Esophagus squamous epithelium (tissue), 5 donors: ENCODE measurements around the gene NOS1. TPM values are rescaled to one million over a fixed set of nuclear protein-coding genes. Genes with fewer than 3 reads are reported as not detected.

Source experiments
- DNase-seq: peaks from one replicate; lab custom pipeline; 2025; lab: John Stamatoyannopoulos, UW
- H3K27ac ChIP-seq, 4 donors: fragments of 200-600 bp; sonication (generic); one replicate each; pipeline ENCODE4 v1.5.1; 2016 to 2019; ENCODE audit warnings: mild to moderate bottlenecking in 1 of 4
- H3K27me3 ChIP-seq, 4 donors: fragments of 200-600 bp; sonication (generic); 1 replicate in 3 of 4; 2 replicates in 1 of 4; pipeline versions ENCODE4 v1.5.1 to v1.6.0; 2017 to 2021; ENCODE audit warnings: antibody characterized with exemption in 1 of 4
- H3K36me3 ChIP-seq, 3 donors: fragments of 200-600 bp; sonication (generic); one replicate each; pipeline ENCODE4 v1.5.1; 2016 to 2019
- H3K4me1 ChIP-seq, 3 donors: fragments of 200-600 bp; sonication (generic); one replicate each; pipeline ENCODE4 v1.5.1; 2017 to 2019
- H3K4me3 ChIP-seq, 4 donors: fragments of 200-600 bp; sonication (generic); 1 replicate in 3 of 4; 2 replicates in 1 of 4; pipeline ENCODE4 v1.5.1; 2016 to 2019; ENCODE audit warnings: mild to moderate bottlenecking in 2 of 4, moderate library complexity in 1 of 4
- H3K9me3 ChIP-seq, 3 donors: fragments of 200-600 bp; sonication (generic); one replicate each; pipeline ENCODE4 v1.5.1; 2016 to 2019
- POLR2A ChIP-seq, 4 donors: fragments of 450-650 bp; IDR thresholded peaks; one replicate each; pipeline ENCODE4 v1.6.1; 2017; ENCODE audit warnings: antibody characterized with exemption in 4 of 4, mild to moderate bottlenecking in 4 of 4, moderate library complexity in 3 of 4
- WGBS, 2 donors: methylation state at CpG; one replicate each; pipeline ENCODE4 v1.1.5; 2018; 5-methylcytosine and 5-hydroxymethylcytosine counted together
- intact Hi-C: fragments of 100-400 bp; cut with DNase I; formaldehyde crosslinking; loops from one replicate; pipeline ENCODE4 v1.15.0; 2022
- total RNA-seq, 4 donors: library from RNA; depleted of rRNA; stranded (reverse); fragments of >200 nt; gene quantifications; one replicate each; pipeline ENCODE4 v1.1.0, GENCODE V29; 2016
- TF ChIP-seq, protein P1 (sequence below), 6 experiments: fragments of 450-650 bp in 4 of 6; fragments of 200-600 bp in 2 of 6; sonication (generic) in 2 of 6; IDR thresholded peaks; one replicate each; pipeline ENCODE4 v1.5.1; 2016 to 2019; ENCODE audit warnings: antibody characterized with exemption in 6 of 6, mild to moderate bottlenecking in 4 of 6, moderate library complexity in 4 of 6
- donor health status: DM: yes; HTN: yes; CAD: no.

NOS1 gene
- total RNA-seq, result 1 to 10 TPM in 3 of 4 donors, under 1 TPM in 1; 0.49 to 1.9 (median 1.5) TPM

DNA sequence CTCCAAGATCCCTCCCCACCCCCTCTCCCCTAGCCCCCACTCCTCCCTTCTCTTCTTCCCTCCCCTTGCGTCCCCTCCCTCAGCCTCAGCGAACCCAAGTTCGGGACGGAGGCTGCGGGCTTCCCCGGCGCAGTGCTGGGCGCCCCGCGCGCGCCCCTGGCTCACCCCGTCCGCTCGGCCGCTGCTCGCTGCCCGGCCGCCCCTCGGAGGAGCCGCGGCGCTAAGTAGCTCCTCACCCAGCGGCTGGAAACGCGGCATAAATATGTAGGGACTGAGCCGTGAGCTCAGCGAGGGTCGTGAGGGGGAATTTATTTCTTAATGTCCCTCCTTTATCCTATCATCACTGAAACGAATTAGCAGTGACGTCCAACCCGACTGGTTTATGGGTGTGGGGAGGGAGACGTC is at the start of gene NOS1:
Gene NOS1 (minus strand): TSS at position 280 of the 405 bp plus-strand sequence. CDS start 30,557 bp downstream, outside the sequence.
- intact Hi-C loops, result no loop called here
- no peaks in the 10 kb centered on the region for H3K36me3 ChIP-seq
- peak within 1 kb of the TSS in 1 of 4 donors; percentile 14 for H3K27ac ChIP-seq
- peak within 1 kb of the TSS; percentile 42 to 62 (median 46) for H3K4me3 ChIP-seq
- TF ChIP-seq POLR2A (IDR thresholded peaks at IDR 0.05), result no peak
- TF ChIP-seq, protein P1, sequence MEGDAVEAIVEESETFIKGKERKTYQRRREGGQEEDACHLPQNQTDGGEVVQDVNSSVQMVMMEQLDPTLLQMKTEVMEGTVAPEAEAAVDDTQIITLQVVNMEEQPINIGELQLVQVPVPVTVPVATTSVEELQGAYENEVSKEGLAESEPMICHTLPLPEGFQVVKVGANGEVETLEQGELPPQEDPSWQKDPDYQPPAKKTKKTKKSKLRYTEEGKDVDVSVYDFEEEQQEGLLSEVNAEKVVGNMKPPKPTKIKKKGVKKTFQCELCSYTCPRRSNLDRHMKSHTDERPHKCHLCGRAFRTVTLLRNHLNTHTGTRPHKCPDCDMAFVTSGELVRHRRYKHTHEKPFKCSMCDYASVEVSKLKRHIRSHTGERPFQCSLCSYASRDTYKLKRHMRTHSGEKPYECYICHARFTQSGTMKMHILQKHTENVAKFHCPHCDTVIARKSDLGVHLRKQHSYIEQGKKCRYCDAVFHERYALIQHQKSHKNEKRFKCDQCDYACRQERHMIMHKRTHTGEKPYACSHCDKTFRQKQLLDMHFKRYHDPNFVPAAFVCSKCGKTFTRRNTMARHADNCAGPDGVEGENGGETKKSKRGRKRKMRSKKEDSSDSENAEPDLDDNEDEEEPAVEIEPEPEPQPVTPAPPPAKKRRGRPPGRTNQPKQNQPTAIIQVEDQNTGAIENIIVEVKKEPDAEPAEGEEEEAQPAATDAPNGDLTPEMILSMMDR (IDR thresholded peaks at IDR 0.05), result no peak
- H3K27me3 ChIP-seq, result peaks cover 0 to 100% (median 10%) of the 10 kb centered on the region in 4 donors
- 8 to 9% methylated on average over 4 to 7 of the region's 33 CpGs for WGBS, 2 donors
- no peak for DNase-seq
- H3K9me3 ChIP-seq, result no peaks in the 10 kb centered on the region
- H3K4me1 ChIP-seq, result peaks cover 5 to 16% (median 6%) of the 10 kb centered on the region in 3 donors

DNA sequence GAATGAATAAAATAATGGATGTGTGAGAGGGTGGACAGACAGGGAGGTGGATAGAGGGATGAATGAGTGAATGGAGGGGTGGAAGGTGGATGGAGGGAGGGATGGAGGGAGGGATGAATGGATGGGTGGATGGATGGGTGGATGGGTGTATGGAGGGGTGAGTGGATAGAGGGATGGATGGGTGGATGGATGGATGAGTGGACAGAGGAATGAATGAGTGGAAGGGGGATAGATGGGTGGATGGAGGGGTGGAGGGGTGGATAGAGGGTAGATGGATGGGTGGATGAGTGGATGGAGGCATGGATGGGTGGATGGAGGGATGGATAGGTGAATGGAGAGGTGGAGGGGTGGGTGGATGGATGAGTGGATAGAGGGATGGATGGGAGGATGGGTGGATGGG is 47.9 kb upstream of the NOS1 start:
- Histone ChIP-seq H3K27ac (no peak overlapping the region), H3K4me1 (peaks cover 0 to 11% (median 0%) of the 10 kb centered on the region in 3 donors), H3K36me3 (no peaks in the 10 kb centered on the region), H3K27me3 (peaks cover 0 to 15% (median 0%) of the 10 kb centered on the region in 4 donors), H3K4me3 (no peak overlapping the region), H3K9me3 (no peaks in the 10 kb centered on the region)
- TF ChIP-seq, protein P1 (IDR thresholded peaks at IDR 0.05), result no peak
- TF ChIP-seq POLR2A (IDR thresholded peaks at IDR 0.05), result no peak
- no peak for DNase-seq
- intact Hi-C loops, result no loop called here

DNA sequence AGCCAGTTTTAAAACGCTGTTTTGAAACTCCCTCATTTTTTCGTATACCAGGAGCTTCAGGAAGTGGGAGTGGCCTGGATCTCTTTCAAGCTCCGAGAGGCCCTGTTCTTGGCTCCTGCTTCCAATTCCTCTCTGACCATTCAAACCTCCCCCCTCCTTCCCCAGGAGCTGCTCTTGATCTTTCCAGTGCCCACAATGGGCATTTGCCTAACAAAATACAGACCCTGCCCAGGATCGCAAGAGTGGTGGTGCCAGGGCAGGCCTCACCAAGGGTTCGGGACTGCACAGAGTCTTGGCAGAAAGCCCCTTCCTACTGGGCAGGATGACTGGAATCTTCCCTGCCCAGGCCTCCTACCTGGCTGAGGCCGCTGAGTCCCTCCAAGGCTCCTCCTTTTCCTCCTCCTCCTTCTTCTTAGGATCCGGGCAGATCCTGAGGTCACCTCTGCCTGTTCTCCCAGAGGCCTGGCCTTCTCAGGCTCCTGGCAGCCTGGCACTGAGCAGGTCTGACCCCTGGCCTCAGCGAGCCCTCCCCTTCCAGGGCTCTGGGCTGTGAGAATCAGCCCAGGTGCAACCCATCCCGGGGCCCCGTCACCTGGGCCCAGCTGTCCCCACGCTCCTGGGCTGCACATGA is 46.9 kb upstream of the NOS1 start:
- H3K4me1 ChIP-seq, result peaks cover 0 to 11% (median 0%) of the 10 kb centered on the region in 3 donors
- TF ChIP-seq, protein P1 (IDR thresholded peaks at IDR 0.05), result no peak
- no peak for TF ChIP-seq POLR2A (IDR thresholded peaks at IDR 0.05)
- DNase-seq, result no peak
- H3K4me3 ChIP-seq, result no peak overlapping the region
- no peaks in the 10 kb centered on the region for H3K36me3 ChIP-seq
- no peak overlapping the region for H3K27ac ChIP-seq
- H3K27me3 ChIP-seq, result peaks cover 0 to 18% (median 0%) of the 10 kb centered on the region in 4 donors
- intact Hi-C loops, result no loop called here
- WGBS, 2 donors, result 7 to 29% methylated on average over 5 to 8 of the region's 11 CpGs
- no peaks in the 10 kb centered on the region for H3K9me3 ChIP-seq

DNA sequence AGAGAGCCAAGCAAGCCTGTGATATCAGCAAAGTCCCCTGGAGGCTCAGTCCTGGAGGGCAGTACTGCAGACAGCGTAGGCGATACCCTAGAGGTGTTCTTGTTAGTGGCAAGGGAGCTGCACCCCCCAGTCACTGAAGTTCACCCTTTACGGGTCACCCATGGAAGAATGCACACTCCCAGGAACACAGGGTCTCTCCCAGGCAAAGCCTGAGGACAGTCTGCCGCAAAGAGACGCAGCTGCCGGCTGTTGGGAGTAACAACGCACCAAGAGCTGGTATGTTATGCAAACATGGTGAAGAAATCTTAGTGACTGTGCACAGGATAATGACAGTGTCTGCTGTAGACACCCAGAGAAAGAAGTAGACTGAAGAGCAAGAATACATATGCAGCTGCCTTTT is 43.5 kb upstream of the NOS1 start:
- Histone ChIP-seq H3K36me3 (no peaks in the 10 kb centered on the region), H3K27ac (no peak overlapping the region), H3K4me1 (peaks cover 0 to 11% (median 0%) of the 10 kb centered on the region in 3 donors), H3K4me3 (no peak overlapping the region), H3K9me3 (no peaks in the 10 kb centered on the region), H3K27me3 (peaks cover 0 to 18% (median 0%) of the 10 kb centered on the region in 4 donors)
- 77 to 79% methylated on average over 2 to 6 of the region's 7 CpGs for WGBS, 2 donors
- DNase-seq, result no peak
- no peak for TF ChIP-seq POLR2A (IDR thresholded peaks at IDR 0.05)
- TF ChIP-seq, protein P1 (IDR thresholded peaks at IDR 0.05), result no peak
- intact Hi-C loops, result no loop called here

DNA sequence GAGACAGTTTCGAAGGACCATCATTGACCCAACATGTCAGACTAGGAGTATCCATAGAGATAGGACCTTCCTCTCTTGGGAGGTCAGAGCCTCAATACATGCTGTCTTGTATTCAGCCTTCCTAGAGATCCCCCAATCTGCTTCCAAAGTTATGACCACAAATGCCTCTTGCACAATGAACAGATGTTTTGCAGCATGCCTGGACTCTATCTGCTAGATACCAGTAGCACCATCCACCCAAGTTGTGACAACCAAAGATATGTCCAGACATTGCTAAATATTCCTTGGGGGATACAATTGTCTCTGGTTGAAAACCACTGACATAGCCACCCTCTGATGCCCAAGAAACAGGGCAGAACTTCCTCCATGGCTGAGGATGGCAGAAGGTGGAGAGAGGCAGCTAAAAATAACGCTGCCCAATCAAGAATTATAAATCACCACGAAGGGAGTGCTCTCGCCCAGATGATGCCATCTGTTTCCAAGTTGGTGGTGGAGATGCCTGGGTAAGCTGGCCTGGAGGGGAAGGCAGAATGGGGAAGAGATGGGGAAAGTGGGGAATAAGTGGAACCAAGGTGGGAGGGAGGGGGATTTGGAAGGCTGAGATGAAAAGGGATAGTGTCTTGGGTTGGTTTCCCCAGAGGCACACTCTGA is 42.9 kb upstream of the NOS1 start:
- Histone ChIP-seq H3K36me3 (no peaks in the 10 kb centered on the region), H3K4me1 (peaks cover 0 to 11% (median 0%) of the 10 kb centered on the region in 3 donors), H3K27me3 (peaks cover 0 to 18% (median 0%) of the 10 kb centered on the region in 4 donors), H3K9me3 (no peaks in the 10 kb centered on the region), H3K27ac (no peak overlapping the region), H3K4me3 (no peak overlapping the region)
- TF ChIP-seq, protein P1 (IDR thresholded peaks at IDR 0.05), result no peak
- TF ChIP-seq POLR2A (IDR thresholded peaks at IDR 0.05), result no peak
- 69% methylated on average over 4 of the region's 4 CpGs for WGBS, 2 donors
- DNase-seq, result no peak
- intact Hi-C loops, result no loop called here
